CD14-positive monocyte (primary cell): ENCODE results near the gene EVL. TPM values are rescaled to one million over a fixed set of nuclear protein-coding genes. Genes with fewer than 3 reads are reported as not detected.

Experiments
- DNase-seq, 3 donors: peaks; one replicate each; pipeline ENCODE4 v3.0.0-alpha.2; 2011 to 2022
- H2AFZ ChIP-seq: 2 replicates; pipeline ENCODE4 v1.6.0; 2012; ENCODE audit warnings: mild to moderate bottlenecking, low read depth, low read length, inconsistent platforms; ENCODE audit not compliant: insufficient read depth, poor library complexity, severe bottlenecking
- H3K27ac ChIP-seq, 2 donors: 1 replicate in 1 of 2; 2 replicates in 1 of 2; pipeline ENCODE4 v1.5.1; 2012 to 2013; ENCODE audit warnings: low read length in 2 of 2, control low read depth in 1 of 2, inconsistent platforms in 1 of 2, low read depth in 1 of 2, mild to moderate bottlenecking in 1 of 2
- H3K27me3 ChIP-seq, 2 donors: one replicate each; pipeline versions ENCODE4 v1.6.0 to v1.6.1; 2011 to 2013; ENCODE audit warnings: low read length in 2 of 2; ENCODE audit not compliant: control insufficient read depth in 2 of 2, insufficient read depth in 2 of 2
- H3K36me3 ChIP-seq, 2 donors: replicated peaks in 1 of 2; 1 replicate in 1 of 2; 2 replicates in 1 of 2; pipeline versions ENCODE4 v1.5.1 to v1.6.1; 2012 to 2013; ENCODE audit warnings: low read length in 2 of 2, control low read depth in 1 of 2, inconsistent platforms in 1 of 2, mild to moderate bottlenecking in 1 of 2; ENCODE audit not compliant: insufficient read depth in 2 of 2, control insufficient read depth in 1 of 2
- H3K4me1 ChIP-seq, 2 donors: 1 replicate in 1 of 2; 2 replicates in 1 of 2; pipeline versions ENCODE4 v1.5.1 to v1.6.1; 2012 to 2013; ENCODE audit warnings: low read length in 2 of 2, control low read depth in 1 of 2, inconsistent platforms in 1 of 2, mild to moderate bottlenecking in 1 of 2, moderate library complexity in 1 of 2; ENCODE audit not compliant: insufficient read depth in 2 of 2, control insufficient read depth in 1 of 2
- H3K4me2 ChIP-seq: replicated peaks from 2 replicates; pipeline ENCODE3; 2012; ENCODE audit warnings: low read length, moderate library complexity, mild to moderate bottlenecking; ENCODE audit not compliant: poor library complexity, severe bottlenecking; ENCODE audit errors: extremely low read depth
- H3K4me3 ChIP-seq, 3 experiments: fragments of 200-600 bp in 1 of 3; sonication (generic) in 1 of 3; replicated peaks in 1 of 3; 1 replicate in 2 of 3; 2 replicates in 1 of 3; pipeline ENCODE4 v1.5.1; 2011 to 2013; ENCODE audit warnings: low read length in 3 of 3, mild to moderate bottlenecking in 3 of 3, control low read depth in 2 of 3, low read depth in 2 of 3, inconsistent platforms in 1 of 3, moderate library complexity in 1 of 3
- H3K79me2 ChIP-seq: 2 replicates; pipeline ENCODE4 v1.6.0; 2012; ENCODE audit warnings: mild to moderate bottlenecking, control low read depth, inconsistent platforms, low read length, moderate library complexity; ENCODE audit not compliant: insufficient read depth
- H3K9ac ChIP-seq: 2 replicates; pipeline ENCODE4 v1.6.0; 2017; ENCODE audit warnings: low read length, mild to moderate bottlenecking; ENCODE audit not compliant: insufficient read depth, poor library complexity, severe bottlenecking
- H3K9me3 ChIP-seq, 2 donors: replicated peaks in 1 of 2; 1 replicate in 1 of 2; 2 replicates in 1 of 2; pipeline versions ENCODE4 v1.5.1 to v1.6.1; 2012 to 2013; ENCODE audit warnings: low read length in 2 of 2, control low read depth in 1 of 2; ENCODE audit not compliant: control insufficient read depth in 1 of 2, insufficient read depth in 1 of 2
- H4K20me1 ChIP-seq: 2 replicates; pipeline ENCODE4 v1.6.0; 2012; ENCODE audit warnings: mild to moderate bottlenecking, low read length, control low read depth, moderate library complexity; ENCODE audit not compliant: insufficient read depth
- H3K27ac Mint-ChIP-seq, 7 donors: one replicate each; pipeline ENCODE4 v1.8.0; 2020; ENCODE audit warnings: mild to moderate bottlenecking in 7 of 7, mixed read lengths in 7 of 7, moderate library complexity in 6 of 7, inconsistent platforms in 2 of 7
- H3K27me3 Mint-ChIP-seq, 3 donors: one replicate each; pipeline ENCODE4 v1.8.0; 2021 to 2022; ENCODE audit warnings: low read depth in 3 of 3, mild to moderate bottlenecking in 3 of 3, mixed read lengths in 3 of 3, moderate library complexity in 3 of 3, inconsistent platforms in 1 of 3
- H3K36me3 Mint-ChIP-seq, 2 donors: one replicate each; pipeline ENCODE4 v1.8.0; 2020; ENCODE audit warnings: mixed read lengths in 2 of 2, inconsistent platforms in 1 of 2, mild to moderate bottlenecking in 1 of 2
- H3K4me1 Mint-ChIP-seq: one replicate; pipeline ENCODE4 v1.8.0; 2020; ENCODE audit warnings: mild to moderate bottlenecking, mixed read lengths
- H3K4me3 Mint-ChIP-seq, 2 donors: one replicate each; pipeline ENCODE4 v1.8.0; 2020; ENCODE audit warnings: mild to moderate bottlenecking in 2 of 2, mixed read lengths in 2 of 2, moderate library complexity in 1 of 2
- H3K9me3 Mint-ChIP-seq, 7 donors: one replicate each; pipeline ENCODE4 v1.8.0; 2020 to 2022; ENCODE audit warnings: mixed read lengths in 7 of 7, mild to moderate bottlenecking in 6 of 7, moderate library complexity in 6 of 7, inconsistent platforms in 2 of 7
- WGBS: methylation state at CpG from one replicate; pipeline ENCODE4 v1.1.5; 2013; ENCODE audit warnings: missing lambda C conversion rate; ENCODE audit not compliant: insufficient coverage; 5-methylcytosine and 5-hydroxymethylcytosine counted together
- intact Hi-C, 2 donors: fragments of 100-400 bp; cut with micrococcal nuclease; formaldehyde crosslinking; loops; one replicate each; pipeline versions ENCODE4 v1.15.0 to v1.15.1; 2023
- polyA plus RNA-seq, 3 donors: library from polyadenylated mRNA; depleted of rRNA in 1 of 3; unstranded in 2 of 3; stranded (reverse) in 1 of 3; fragments of 300-500 nt in 2 of 3; fragments of >200 nt in 1 of 3; fragmentation: Illumina TruSeq in 2 of 3; gene quantifications; 1 replicate in 2 of 3; 2 replicates in 1 of 3; pipeline ENCODE4 v1.2.3, GENCODE V29; 2012 to 2021
- TF ChIP-seq, protein P1 (sequence below): fragments of 200-600 bp; IDR thresholded peaks from one replicate; pipeline ENCODE4 v1.8.0; 2022; ENCODE audit warnings: antibody characterized with exemption, mild to moderate bottlenecking

Gene EVL
- polyA plus RNA-seq, 3 donors = 3.2 to 131 (median 6.7) TPM

DNA sequence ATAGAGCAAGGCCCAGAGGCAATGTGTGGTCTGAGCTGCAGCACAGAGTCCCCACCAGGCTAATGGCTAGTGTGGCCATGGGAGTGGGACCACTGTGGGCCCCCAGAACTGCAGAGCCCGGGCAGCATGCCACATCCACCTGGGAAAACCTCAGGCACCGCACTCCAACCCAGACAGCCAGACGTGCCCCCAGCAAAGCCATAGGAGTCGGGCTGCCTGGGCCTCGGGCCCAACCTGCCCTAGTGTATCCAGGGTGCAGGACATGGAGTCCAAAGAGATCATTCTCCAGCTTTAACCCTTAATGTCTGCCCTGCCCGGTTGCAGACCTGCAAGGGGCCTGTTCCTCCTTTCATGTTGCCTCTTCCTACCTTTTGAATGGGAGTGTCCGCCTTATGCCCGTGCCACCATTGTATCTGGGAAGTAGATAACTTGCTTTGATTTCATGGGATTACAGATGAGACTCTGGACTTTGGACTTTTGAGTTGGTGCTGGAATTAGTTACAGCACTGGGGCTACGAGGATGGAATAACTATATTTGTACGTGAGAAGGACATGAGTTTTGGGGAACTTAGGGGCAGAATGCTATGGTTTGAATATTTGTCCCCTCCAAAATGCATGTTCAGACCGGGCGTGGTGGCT is 123.3 kb downstream of the EVL start:
- no peak for DNase-seq
- H2AFZ ChIP-seq = peak overlapping the region; percentile 29
- H3K4me2 ChIP-seq = no peak overlapping the region
- H3K9me3 ChIP-seq = no peaks in the 10 kb centered on the region
- TF ChIP-seq, protein P1, sequence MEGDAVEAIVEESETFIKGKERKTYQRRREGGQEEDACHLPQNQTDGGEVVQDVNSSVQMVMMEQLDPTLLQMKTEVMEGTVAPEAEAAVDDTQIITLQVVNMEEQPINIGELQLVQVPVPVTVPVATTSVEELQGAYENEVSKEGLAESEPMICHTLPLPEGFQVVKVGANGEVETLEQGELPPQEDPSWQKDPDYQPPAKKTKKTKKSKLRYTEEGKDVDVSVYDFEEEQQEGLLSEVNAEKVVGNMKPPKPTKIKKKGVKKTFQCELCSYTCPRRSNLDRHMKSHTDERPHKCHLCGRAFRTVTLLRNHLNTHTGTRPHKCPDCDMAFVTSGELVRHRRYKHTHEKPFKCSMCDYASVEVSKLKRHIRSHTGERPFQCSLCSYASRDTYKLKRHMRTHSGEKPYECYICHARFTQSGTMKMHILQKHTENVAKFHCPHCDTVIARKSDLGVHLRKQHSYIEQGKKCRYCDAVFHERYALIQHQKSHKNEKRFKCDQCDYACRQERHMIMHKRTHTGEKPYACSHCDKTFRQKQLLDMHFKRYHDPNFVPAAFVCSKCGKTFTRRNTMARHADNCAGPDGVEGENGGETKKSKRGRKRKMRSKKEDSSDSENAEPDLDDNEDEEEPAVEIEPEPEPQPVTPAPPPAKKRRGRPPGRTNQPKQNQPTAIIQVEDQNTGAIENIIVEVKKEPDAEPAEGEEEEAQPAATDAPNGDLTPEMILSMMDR = no peak
- intact Hi-C loops = no loop called here
- WGBS = 93% methylated on average over 11 of the region's 12 CpGs
- no peaks in the 10 kb centered on the region for H3K36me3 Mint-ChIP-seq
- H4K20me1 ChIP-seq = no peaks in the 10 kb centered on the region
- no peak overlapping the region for H3K4me3 Mint-ChIP-seq
- H3K4me1 ChIP-seq = peaks cover 12 to 22% of the 10 kb centered on the region in 2 donors
- H3K27ac ChIP-seq = no peak overlapping the region
- no peaks in the 10 kb centered on the region for H3K79me2 ChIP-seq
- peaks cover 12% of the 10 kb centered on the region for H3K4me1 Mint-ChIP-seq
- H3K27me3 ChIP-seq = no peaks in the 10 kb centered on the region
- peak overlapping the region in 1 of 7 donors; percentile 48 for H3K27ac Mint-ChIP-seq
- peaks cover 0 to 3% (median 0%) of the 10 kb centered on the region in 7 donors for H3K9me3 Mint-ChIP-seq
- H3K36me3 ChIP-seq = no peaks in the 10 kb centered on the region
- no peak overlapping the region for H3K4me3 ChIP-seq
- H3K27me3 Mint-ChIP-seq = no peaks in the 10 kb centered on the region
- H3K9ac ChIP-seq = no peak overlapping the region

GRCh38 chr14:100190126-100190525 is 124.9 kb downstream of the EVL start:
- Histone ChIP-seq H3K4me2 (no peak overlapping the region), H3K79me2 (no peaks in the 10 kb centered on the region), H3K4me3 (no peak overlapping the region), H3K9ac (no peak overlapping the region), H3K27me3 (no peaks in the 10 kb centered on the region), H3K27ac (no peak overlapping the region), H2AFZ (no peak overlapping the region), H3K4me1 (peaks cover 13 to 24% of the 10 kb centered on the region in 2 donors), H3K9me3 (no peaks in the 10 kb centered on the region), H3K36me3 (no peaks in the 10 kb centered on the region), H4K20me1 (no peaks in the 10 kb centered on the region)
- DNase-seq = no peak
- WGBS = 100% methylated on average over 1 of the region's 1 CpG
- H3K27me3 Mint-ChIP-seq = no peaks in the 10 kb centered on the region
- H3K27ac Mint-ChIP-seq = no peak overlapping the region
- peaks cover 12% of the 10 kb centered on the region for H3K4me1 Mint-ChIP-seq
- intact Hi-C loops = loop anchor here (5.0 to 10.0 kb wide), 2 partner anchors 208 to 505 kb away; partner anchors contain the start of gene CYP46A1 (in 1 of the 2)
- no peaks in the 10 kb centered on the region for H3K36me3 Mint-ChIP-seq
- H3K4me3 Mint-ChIP-seq = no peak overlapping the region
- TF ChIP-seq, protein P1 = no peak
- peaks cover 0 to 3% (median 0%) of the 10 kb centered on the region in 7 donors for H3K9me3 Mint-ChIP-seq
